GM13977 (cell line): ENCODE data around the gene KIAA1958.
"Not testable (repeated sequence)": the region's sequence is repeated elsewhere in the genome, so short reads cannot be mapped to it uniquely, and the experiment has no call there.

Experiments used
- DNase-seq: peaks from one replicate; pipeline ENCODE4 v3.0.0; 2012; ENCODE audit warnings: low spot score
- CTCF ChIP-seq: IDR thresholded peaks from 2 replicates; pipeline ENCODE4 v1.5.1; 2012; ENCODE audit warnings: mild to moderate bottlenecking, control low read depth; ENCODE audit not compliant: insufficient read depth; ENCODE audit errors: extremely low read depth, missing control alignments
- in situ Hi-C: fragments of 300-500 bp; cut with MboI; formaldehyde crosslinking; loops from one replicate; pipeline ENCODE4 v1.12.0; 2022; ENCODE audit warnings: low sequenced_read_pairs, low pct_unique_long_range_greater_than_20kb, mixed read lengths, inconsistent platforms; ENCODE audit not compliant: unreplicated experiment

The KIAA1958 gene

GRCh38 chr9:112574008-112574407, 87.4 kb downstream of the KIAA1958 start:
- TF ChIP-seq CTCF = no peak
- no peak for DNase-seq
- in situ Hi-C loops = no loop called here

- in situ Hi-C loops = no loop called here
- no peak for TF ChIP-seq CTCF
- DNase-seq = no peak
Observed at GRCh38 chr9:112575107-112575506, 88.5 kb downstream of the KIAA1958 start.

- in situ Hi-C loops = no loop called here
- DNase-seq = no peak
- TF ChIP-seq CTCF = no peak
Observed at GRCh38 chr9:112581469-112582176, 95.0 kb downstream of the KIAA1958 start.

- DNase-seq = no peak
- no peak for TF ChIP-seq CTCF
- in situ Hi-C loops = no loop called here
Observed at GRCh38 chr9:112582371-112583262, 96.0 kb downstream of the KIAA1958 start.

- TF ChIP-seq CTCF = no peak
- no peak for DNase-seq
- in situ Hi-C loops = no loop called here
Observed at GRCh38 chr9:112586599-112587155, 100.0 kb downstream of the KIAA1958 start.

GRCh38 chr9:112591875-112592274, 105.2 kb downstream of the KIAA1958 start:
- in situ Hi-C loops, DNase-seq: not testable (repeated sequence)

- no peak for TF ChIP-seq CTCF
- no peak for DNase-seq
- in situ Hi-C loops = no loop called here
Observed at GRCh38 chr9:112599732-112600131, 113.1 kb downstream of the KIAA1958 start.
